ENCODE results near the gene STUB1. TPM values are rescaled to one million over a fixed set of nuclear protein-coding genes. Genes with fewer than 3 reads are reported as not detected.
A peak's percentile ranks its signal among the peaks of the same experiment; 100 is the strongest.

The STUB1 gene
- total RNA-seq, 1 experiment from 2014 or later, result 102 TPM

GRCh38 chr16:709566-710499, 29.6 kb downstream of the STUB1 start:
- Mint-ChIP-seq H3K9me3 (ENCODE audit: low read depth, unreplicated experiment) (no peaks in the 10 kb centered on the region), H3K4me3 (ENCODE audit: low read depth, unreplicated experiment) (no peak overlapping the region), H3K27me3 (ENCODE audit: unreplicated experiment) (peaks cover 61% of the 10 kb centered on the region), H3K36me3 (ENCODE audit: insufficient read depth, unreplicated experiment) (peaks cover 17% of the 10 kb centered on the region), H3K4me1 (ENCODE audit: low read depth, unreplicated experiment) (peaks cover 6% of the 10 kb centered on the region), H3K27ac (ENCODE audit: unreplicated experiment) (no peak overlapping the region)
- DNase-seq, result peak; percentile 65
- CTCF ChIA-PET, result interaction anchor here (0.6 kb wide), 1 partner anchor 478 kb away, joined by 4 read pairs; no protein-coding TSS in a partner anchor
- no TSS peak for BruUV-seq (replicated peaks)
- no peak for TF ChIP-seq CTCF (IDR thresholded peaks at IDR 0.05; ENCODE audit: unreplicated experiment)
- intact Hi-C loops (cut with micrococcal nuclease; ENCODE audit: unreplicated experiment), result loop anchor here (5.0 kb wide), 1 partner anchor 77 kb away; the partner anchor contains the start of genes CHTF18 and RPUSD1

GRCh38 chr16:710500-711075, 30.4 kb downstream of the STUB1 start:
- H3K4me3 Mint-ChIP-seq (ENCODE audit: low read depth, unreplicated experiment), result no peak overlapping the region
- H3K27ac Mint-ChIP-seq (ENCODE audit: unreplicated experiment), result no peak overlapping the region
- peaks cover 59% of the 10 kb centered on the region for H3K27me3 Mint-ChIP-seq (ENCODE audit: unreplicated experiment)
- TF ChIP-seq CTCF (IDR thresholded peaks at IDR 0.05; ENCODE audit: unreplicated experiment), result no peak
- H3K9me3 Mint-ChIP-seq (ENCODE audit: low read depth, unreplicated experiment), result no peaks in the 10 kb centered on the region
- CTCF ChIA-PET, result no interaction called here
- H3K4me1 Mint-ChIP-seq (ENCODE audit: low read depth, unreplicated experiment), result peaks cover 6% of the 10 kb centered on the region
- no peak for DNase-seq
- no TSS peak for BruUV-seq (replicated peaks)
- H3K36me3 Mint-ChIP-seq (ENCODE audit: insufficient read depth, unreplicated experiment), result peaks cover 24% of the 10 kb centered on the region
- intact Hi-C loops (cut with micrococcal nuclease; ENCODE audit: unreplicated experiment), result loop anchor here (5.0 kb wide), 1 partner anchor 77 kb away; the partner anchor contains the start of genes CHTF18 and RPUSD1

GRCh38 chr16:711084-711483, 30.9 kb downstream of the STUB1 start:
- CTCF ChIA-PET, result no interaction called here
- Mint-ChIP-seq H3K4me1 (ENCODE audit: low read depth, unreplicated experiment) (peaks cover 7% of the 10 kb centered on the region), H3K27me3 (ENCODE audit: unreplicated experiment) (peaks cover 57% of the 10 kb centered on the region), H3K27ac (ENCODE audit: unreplicated experiment) (no peak overlapping the region), H3K36me3 (ENCODE audit: insufficient read depth, unreplicated experiment) (peaks cover 29% of the 10 kb centered on the region), H3K4me3 (ENCODE audit: low read depth, unreplicated experiment) (no peak overlapping the region), H3K9me3 (ENCODE audit: low read depth, unreplicated experiment) (no peaks in the 10 kb centered on the region)
- TF ChIP-seq CTCF (IDR thresholded peaks at IDR 0.05; ENCODE audit: unreplicated experiment), result no peak
- no peak for DNase-seq
- BruUV-seq (replicated peaks), result no TSS peak
- intact Hi-C loops (cut with micrococcal nuclease; ENCODE audit: unreplicated experiment), result loop anchor here (5.0 kb wide), 1 partner anchor 76 kb away; the partner anchor contains the start of genes CHTF18 and RPUSD1

GRCh38 chr16:711548-712320, 31.5 kb downstream of the STUB1 start:
- CTCF ChIA-PET, result interaction anchor here (0.9 to 1.4 kb wide), 9 partner anchors 10 to 346 kb away, joined by 3 to 9 read pairs (median 4); partner anchors contain the start of genes ANTKMT, CHTF18, CIAO3 and RPUSD1
- intact Hi-C loops (cut with micrococcal nuclease; ENCODE audit: unreplicated experiment), result loop anchor here (5.0 kb wide), 1 partner anchor 76 kb away; the partner anchor contains the start of genes CHTF18 and RPUSD1
- DNase-seq, result peak; percentile 94
- Mint-ChIP-seq H3K4me1 (ENCODE audit: low read depth, unreplicated experiment) (peaks cover 14% of the 10 kb centered on the region), H3K4me3 (ENCODE audit: low read depth, unreplicated experiment) (no peak overlapping the region), H3K27me3 (ENCODE audit: unreplicated experiment) (peaks cover 50% of the 10 kb centered on the region), H3K9me3 (ENCODE audit: low read depth, unreplicated experiment) (no peaks in the 10 kb centered on the region), H3K27ac (ENCODE audit: unreplicated experiment) (no peak overlapping the region), H3K36me3 (ENCODE audit: insufficient read depth, unreplicated experiment) (peaks cover 35% of the 10 kb centered on the region)
- TF ChIP-seq CTCF (IDR thresholded peaks at IDR 0.05; ENCODE audit: unreplicated experiment), result peak; percentile 97
- BruUV-seq (replicated peaks), result no TSS peak
